Adrenal gland (tissue), 12 donors: ENCODE data around the gene TNS3. TPM values are rescaled to one million over a fixed set of nuclear protein-coding genes. Genes with fewer than 3 reads are reported as not detected.
"Not testable (repeated sequence)": the region's sequence is repeated elsewhere in the genome, so short reads cannot be mapped to it uniquely, and the experiment has no call there.

Experiments used
- DNase-seq, 7 donors: peaks; one replicate each; pipeline ENCODE4 v3.0.0-alpha.2; 2019 to 2020
- H3K27ac ChIP-seq, 5 donors: fragments of 200-600 bp; sonication (generic) in 4 of 5; 1 replicate in 3 of 5; 2 replicates in 2 of 5; pipeline versions ENCODE4 v1.5.1 to v1.8.0; 2016 to 2020; ENCODE audit warnings: mild to moderate bottlenecking in 1 of 5
- H3K27me3 ChIP-seq: fragments of 200-600 bp; 2 replicates; pipeline ENCODE4 v1.8.0; 2021
- H3K36me3 ChIP-seq, 2 donors: fragments of 200-600 bp; replicated peaks in 1 of 2; 1 replicate in 1 of 2; 2 replicates in 1 of 2; pipeline versions ENCODE4 v1.5.1 to v1.8.0; 2018 to 2022
- H3K4me1 ChIP-seq, 2 donors: fragments of 200-600 bp; replicated peaks in 1 of 2; 1 replicate in 1 of 2; 2 replicates in 1 of 2; pipeline versions ENCODE4 v1.5.1 to v1.8.0; 2018 to 2021
- H3K4me3 ChIP-seq, 4 donors: fragments of 200-600 bp; sonication (generic) in 3 of 4; one replicate each; pipeline ENCODE4 v1.5.1; 2016 to 2018
- H3K9me3 ChIP-seq, 3 donors: fragments of 200-600 bp; sonication (generic) in 1 of 3; replicated peaks in 1 of 3; 1 replicate in 2 of 3; 2 replicates in 1 of 3; pipeline versions ENCODE4 v1.5.1 to v1.8.0; 2016 to 2021
- POLR2A ChIP-seq, 2 donors: fragments of 450-650 bp; IDR thresholded peaks; one replicate each; pipeline ENCODE4 v1.6.1; 2017; ENCODE audit warnings: antibody characterized with exemption in 2 of 2, mild to moderate bottlenecking in 2 of 2, moderate library complexity in 1 of 2
- WGBS, 4 donors: extraction: QIAGEN DNeasy Blood & Tissue Kit in 2 of 4; methylation state at CpG; one replicate each; pipeline versions ENCODE4 v1.1.5 to v1.1.7; 2013 to 2017; 5-methylcytosine and 5-hydroxymethylcytosine counted together
- intact Hi-C, 2 donors: fragments of 100-400 bp; cut with DNase I; formaldehyde crosslinking; loops; one replicate each; pipeline versions ENCODE4 v1.14.1 to v1.15.0; 2022 to 2023
- polyA plus RNA-seq, 3 donors: library from polyadenylated mRNA; stranded (reverse); fragments of 200-250 nt in 2 of 3; fragments of 350-450 nt in 1 of 3; fragmentation: Illumina TruSeq in 1 of 3; extraction: RNeasy Lipid Tissue Mini Kit (QIAGEN cat#74804) in 1 of 3; gene quantifications; one replicate each; pipeline ENCODE4 v1.2.3, GENCODE V29; 2013 to 2014
- total RNA-seq, 9 donors: library from RNA; depleted of rRNA in 4 of 9; stranded (reverse); fragments of >200 nt in 4 of 9; fragments of 120-200 nt in 1 of 9; fragmentation: NEBNext Ultra II Directional in 1 of 9; extraction: Animal tissue kit (Norgen Biotek cat#: 25700) in 1 of 9; gene quantifications; one replicate each; pipeline versions ENCODE4 v1.1.0 to v1.2.4, GENCODE V29; 2013 to 2023
- TF ChIP-seq, protein P1 (sequence below), 6 experiments: fragments of 450-650 bp in 4 of 6; fragments of 200-600 bp in 2 of 6; sonication (generic) in 1 of 6; IDR thresholded peaks; 1 replicate in 5 of 6; 2 replicates in 1 of 6; pipeline versions ENCODE4 v1.5.1 to v1.8.0; 2016 to 2021; ENCODE audit warnings: antibody characterized with exemption in 6 of 6, mild to moderate bottlenecking in 2 of 6, moderate library complexity in 1 of 6
- donor health status: healthy with polysubstance abuse.
- donor health status: Bipolar disorder and iron deficiency.
- donor health status: DM: yes; HTN: yes; CAD: no.
- donor health status: DM: no; HTN: no; CAD: no.
- donor health status: DM: no; HTN: no; CAD: no.
- donor health status: DM: yes; HTN: yes; CAD: no.

TNS3 gene
- total and polyA plus RNA-seq, 12 donors: 21.0 to 188 (median 99.8) TPM

GRCh38 chr7:47591089-47591654 lies 9.3 kb upstream of the TNS3 start:
- H3K4me3 ChIP-seq: no peak overlapping the region
- DNase-seq: no peak
- no peaks in the 10 kb centered on the region for H3K4me1 ChIP-seq
- no peaks in the 10 kb centered on the region for H3K27me3 ChIP-seq
- intact Hi-C loops: no loop called here
- 87 to 93% (median 91%) methylated on average over 8 of the region's 8 CpGs for WGBS, 4 donors
- no peak overlapping the region for H3K27ac ChIP-seq
- H3K36me3 ChIP-seq: no peaks in the 10 kb centered on the region
- H3K9me3 ChIP-seq: no peaks in the 10 kb centered on the region
- TF ChIP-seq POLR2A (IDR thresholded peaks at IDR 0.05): no peak
- TF ChIP-seq, protein P1, sequence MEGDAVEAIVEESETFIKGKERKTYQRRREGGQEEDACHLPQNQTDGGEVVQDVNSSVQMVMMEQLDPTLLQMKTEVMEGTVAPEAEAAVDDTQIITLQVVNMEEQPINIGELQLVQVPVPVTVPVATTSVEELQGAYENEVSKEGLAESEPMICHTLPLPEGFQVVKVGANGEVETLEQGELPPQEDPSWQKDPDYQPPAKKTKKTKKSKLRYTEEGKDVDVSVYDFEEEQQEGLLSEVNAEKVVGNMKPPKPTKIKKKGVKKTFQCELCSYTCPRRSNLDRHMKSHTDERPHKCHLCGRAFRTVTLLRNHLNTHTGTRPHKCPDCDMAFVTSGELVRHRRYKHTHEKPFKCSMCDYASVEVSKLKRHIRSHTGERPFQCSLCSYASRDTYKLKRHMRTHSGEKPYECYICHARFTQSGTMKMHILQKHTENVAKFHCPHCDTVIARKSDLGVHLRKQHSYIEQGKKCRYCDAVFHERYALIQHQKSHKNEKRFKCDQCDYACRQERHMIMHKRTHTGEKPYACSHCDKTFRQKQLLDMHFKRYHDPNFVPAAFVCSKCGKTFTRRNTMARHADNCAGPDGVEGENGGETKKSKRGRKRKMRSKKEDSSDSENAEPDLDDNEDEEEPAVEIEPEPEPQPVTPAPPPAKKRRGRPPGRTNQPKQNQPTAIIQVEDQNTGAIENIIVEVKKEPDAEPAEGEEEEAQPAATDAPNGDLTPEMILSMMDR (IDR thresholded peaks at IDR 0.05): no peak

- H3K27me3 ChIP-seq, H3K4me3 ChIP-seq, DNase-seq, H3K36me3 ChIP-seq, intact Hi-C loops, H3K27ac ChIP-seq, H3K9me3 ChIP-seq, H3K4me1 ChIP-seq: not testable (repeated sequence)
- 88 to 95% (median 93%) methylated on average over 5 of the region's 5 CpGs for WGBS, 4 donors
Observed at GRCh38 chr7:47590215-47590614, 8.3 kb upstream of the TNS3 start.

DNA sequence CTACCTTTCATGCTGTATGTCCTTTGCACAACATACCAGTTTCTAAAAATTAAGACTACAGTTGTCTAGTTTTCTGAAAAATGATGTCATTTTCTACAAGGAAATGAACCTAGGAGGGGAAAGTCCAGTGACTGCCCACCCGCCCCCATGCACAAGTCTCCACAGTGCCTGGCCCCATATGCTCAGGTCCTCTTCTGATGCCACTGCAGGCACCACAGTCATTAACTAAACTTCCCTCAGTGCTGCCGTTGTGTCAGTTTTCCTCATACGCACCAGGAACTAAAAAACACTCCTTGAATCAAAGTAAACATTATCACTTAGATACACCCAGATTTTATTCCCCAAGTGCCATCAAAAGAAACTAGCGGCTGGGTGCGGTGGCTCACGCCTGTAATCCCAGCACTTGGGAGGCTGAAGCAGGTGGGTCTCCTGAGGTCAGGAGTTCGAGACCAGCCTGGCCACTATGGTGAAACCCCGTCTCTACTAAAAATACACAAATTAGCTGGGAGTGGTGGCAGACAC lies 6.9 kb upstream of the TNS3 start:
- no peak overlapping the region for H3K4me3 ChIP-seq
- H3K27ac ChIP-seq: no peak overlapping the region
- WGBS, 4 donors: 88 to 94% (median 91%) methylated on average over 6 to 8 of the region's 8 CpGs
- intact Hi-C loops: loop anchor here (5.0 to 10.0 kb wide), 3 partner anchors 224 to 324 kb away; no protein-coding TSS in a partner anchor
- H3K9me3 ChIP-seq: no peaks in the 10 kb centered on the region
- no peak for DNase-seq
- no peaks in the 10 kb centered on the region for H3K27me3 ChIP-seq
- no peaks in the 10 kb centered on the region for H3K36me3 ChIP-seq
- H3K4me1 ChIP-seq: peaks cover 0 to 4% of the 10 kb centered on the region in 2 donors
- TF ChIP-seq POLR2A (IDR thresholded peaks at IDR 0.05): no peak
- TF ChIP-seq, protein P1 (IDR thresholded peaks at IDR 0.05): no peak

GRCh38 chr7:47587976-47588375 lies 6.1 kb upstream of the TNS3 start:
- no peaks in the 10 kb centered on the region for H3K27me3 ChIP-seq
- intact Hi-C loops: loop anchor here (5.0 to 10.0 kb wide), 3 partner anchors 224 to 323 kb away; no protein-coding TSS in a partner anchor
- H3K4me3 ChIP-seq: no peak overlapping the region
- peaks cover 0 to 11% of the 10 kb centered on the region in 2 donors for H3K4me1 ChIP-seq
- TF ChIP-seq, protein P1 (IDR thresholded peaks at IDR 0.05): no peak
- no peak for TF ChIP-seq POLR2A (IDR thresholded peaks at IDR 0.05)
- DNase-seq: no peak
- no peaks in the 10 kb centered on the region for H3K9me3 ChIP-seq
- H3K36me3 ChIP-seq: no peaks in the 10 kb centered on the region
- 93 to 96% (median 94%) methylated on average over 9 of the region's 9 CpGs for WGBS, 4 donors
- no peak overlapping the region for H3K27ac ChIP-seq

DNA sequence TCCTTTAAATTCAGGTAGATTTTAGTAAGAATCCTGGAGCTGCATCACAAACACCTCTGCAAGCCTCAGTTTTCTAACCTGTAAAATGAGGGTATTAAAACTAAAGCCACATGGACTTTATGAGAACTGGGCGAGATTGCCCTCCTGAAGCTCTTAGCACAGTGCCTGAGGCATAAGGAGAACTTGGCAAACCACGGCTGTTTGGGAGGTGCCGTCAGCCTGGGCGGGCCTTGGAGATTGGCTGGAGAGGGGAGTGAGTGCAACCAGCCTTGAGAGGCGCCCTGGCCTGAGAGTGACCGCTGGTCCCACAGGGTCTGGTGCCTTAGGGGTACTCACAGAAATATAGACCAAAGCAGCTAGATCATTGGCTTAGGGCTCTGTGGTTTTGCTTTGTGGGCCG lies 5.4 kb upstream of the TNS3 start:
- TF ChIP-seq, protein P1 (IDR thresholded peaks at IDR 0.05): no peak
- TF ChIP-seq POLR2A (IDR thresholded peaks at IDR 0.05): no peak
- no peak overlapping the region for H3K4me3 ChIP-seq
- intact Hi-C loops: loop anchor here (5.0 to 10.0 kb wide), 3 partner anchors 225 to 323 kb away; no protein-coding TSS in a partner anchor
- no peaks in the 10 kb centered on the region for H3K9me3 ChIP-seq
- H3K4me1 ChIP-seq: peaks cover 0 to 18% of the 10 kb centered on the region in 2 donors
- DNase-seq: peak in 1 of 7 donors; percentile 31
- H3K36me3 ChIP-seq: no peaks in the 10 kb centered on the region
- H3K27me3 ChIP-seq: no peaks in the 10 kb centered on the region
- WGBS, 4 donors: 76 to 84% (median 81%) methylated on average over 4 to 7 of the region's 7 CpGs
- no peak overlapping the region for H3K27ac ChIP-seq
